K562 (cell line): Measurements from ENCODE around the gene SMG1. TPM values are rescaled to one million over a fixed set of nuclear protein-coding genes. Genes with fewer than 3 reads are reported as not detected.

Source experiments
- CTCF ChIP-seq, 3 experiments: IDR thresholded peaks in 2 of 3; conservative IDR thresholded peaks in 1 of 3; 2 replicates each; pipeline ENCODE4 v1.5.1; 2011 to 2012; ENCODE audit warnings: low read length in 3 of 3, mild to moderate bottlenecking in 3 of 3, control low read depth in 2 of 3, improper control_type of control experiment in 1 of 3, inconsistent platforms in 1 of 3, low read depth in 1 of 3, mixed read lengths in 1 of 3, moderate library complexity in 1 of 3; ENCODE audit not compliant: insufficient read depth in 2 of 3
- EHMT2 ChIP-seq: fragments of 450-650 bp; IDR thresholded peaks from 2 replicates; pipeline ENCODE4 v1.6.1; 2018; ENCODE audit warnings: antibody characterized with exemption
- FOXA3 ChIP-seq, 2 experiments: fragments of 450-650 bp in 1 of 2; sonication (generic) in 1 of 2; formaldehyde crosslinking; IDR thresholded peaks in 1 of 2; conservative IDR thresholded peaks in 1 of 2; 2 replicates each; pipeline versions ENCODE4 v1.4.0 to v1.8.0; 2020 to 2022; ENCODE audit warnings: mild to moderate bottlenecking in 2 of 2, missing genetic modification reagents in 1 of 2
- JUND ChIP-seq, 2 experiments: IDR thresholded peaks; 2 replicates in 1 of 2; 3 replicates in 1 of 2; pipeline ENCODE4 v1.6.1; 2011; ENCODE audit warnings: borderline replicate concordance in 2 of 2, low read depth in 2 of 2, low read length in 2 of 2, improper control_type of control experiment in 1 of 2, missing biosample characterization in 1 of 2, missing genetic modification characterization in 1 of 2, missing genetic modification reagents in 1 of 2
- LCOR ChIP-seq: sonication (generic); formaldehyde crosslinking; IDR thresholded peaks from 2 replicates; pipeline ENCODE4 v1.8.0; 2022; ENCODE audit warnings: mild to moderate bottlenecking, missing genetic modification reagents
- MTA3 ChIP-seq: fragments of 450-650 bp; formaldehyde crosslinking; IDR thresholded peaks from 2 replicates; pipeline ENCODE4 v1.6.1; 2017; ENCODE audit warnings: mild to moderate bottlenecking, borderline replicate concordance
- NONO ChIP-seq, 2 experiments: fragments of 200-400 bp in 1 of 2; fragments of 450-650 bp in 1 of 2; formaldehyde crosslinking in 1 of 2; IDR thresholded peaks; 2 replicates each; pipeline ENCODE4 v1.6.1; 2017; ENCODE audit warnings: low read depth in 2 of 2, mild to moderate bottlenecking in 2 of 2, moderate library complexity in 2 of 2, low read length in 1 of 2
- NR2F6 ChIP-seq: fragments of 450-650 bp; formaldehyde crosslinking; IDR thresholded peaks from 2 replicates; pipeline ENCODE4 v1.4.0; 2020; ENCODE audit warnings: mild to moderate bottlenecking
- RCOR1 ChIP-seq, 2 experiments: IDR thresholded peaks; 2 replicates each; pipeline ENCODE4 v1.6.1; 2012; ENCODE audit warnings: low read depth in 2 of 2, low read length in 2 of 2, borderline replicate concordance in 1 of 2, improper control_type of control experiment in 1 of 2
- REST ChIP-seq, 2 experiments: fragments of 450-650 bp; formaldehyde crosslinking in 1 of 2; IDR thresholded peaks; 2 replicates each; pipeline versions ENCODE4 v1.4.0 to v1.6.1; 2014 to 2020; ENCODE audit warnings: mild to moderate bottlenecking in 2 of 2, borderline replicate concordance in 1 of 2, low read depth in 1 of 2
- SMC3 ChIP-seq: conservative IDR thresholded peaks from 2 replicates; pipeline ENCODE4 v1.6.1; 2011; ENCODE audit warnings: low read depth, low read length, improper control_type of control experiment; ENCODE audit not compliant: insufficient read depth
- STAG1 ChIP-seq: sonication (generic); formaldehyde crosslinking; IDR thresholded peaks from 2 replicates; pipeline ENCODE4 v1.5.0; 2020; ENCODE audit warnings: missing genetic modification reagents, borderline replicate concordance
- YY1 ChIP-seq, 3 experiments: IDR thresholded peaks; 2 replicates each; pipeline ENCODE4 v1.6.1; 2011; ENCODE audit warnings: low read length in 2 of 3, mild to moderate bottlenecking in 2 of 3, moderate library complexity in 2 of 3, borderline replicate concordance in 1 of 3, control low read depth in 1 of 3, low read depth in 1 of 3; ENCODE audit not compliant: insufficient read depth in 3 of 3, insufficient replicate concordance in 2 of 3, control insufficient read depth in 1 of 3, insufficient read length in 1 of 3; ENCODE audit errors: extremely low read depth in 1 of 3
- ZNF316 ChIP-seq: fragments of 450-650 bp; IDR thresholded peaks from 2 replicates; pipeline ENCODE4 v1.6.1; 2016
- polyA plus RNA-seq, 8 experiments: library from polyadenylated mRNA; depleted of rRNA in 4 of 8; stranded (reverse) in 5 of 8; unstranded in 3 of 8; fragments of >200 nt; fragmentation: Nextera tagmentation in 2 of 8; fragmentation: Illumina TruSeq in 1 of 8; extraction: Ambion mirVana in 2 of 8; extraction: Trizol in 1 of 8; gene quantifications; 2 replicates each; pipeline versions ENCODE4 v1.2.1 to v1.2.3, GENCODE V29; 2011 to 2014; ENCODE audit warnings: inconsistent platforms in 1 of 8, missing spikeins in 1 of 8
- total RNA-seq, 7 experiments: library from RNA; depleted of rRNA in 6 of 7; stranded (reverse); fragments of >200 nt in 6 of 7; fragmentation: Illumina TruSeq in 2 of 7; extraction: Trizol in 2 of 7; gene quantifications; 2 replicates each; pipeline versions ENCODE4 v1.2.1 to v1.2.3, GENCODE V29; 2011 to 2021; ENCODE audit warnings: low replicate concordance in 1 of 7

Gene SMG1
- total and polyA plus RNA-seq, 9 of the 15 experiments (the other 6 are each of a cell fraction or from before 2014, with no cell fraction given), result 3.4 to 54.8 (median 32.0) TPM

- TF ChIP-seq FOXA3 (CRISPR knock-in tag; conservative IDR thresholded peaks at IDR 0.05 in 1 of 2, IDR thresholded peaks at IDR 0.05 in 1 of 2) (0 out of 4 replicates have a peak, but pooled peaks of 1 of the 2 experiments have one; percentile 24), SMC3 (peak; percentile 84), NONO (IDR thresholded peaks at IDR 0.05; ENCODE audit: low read depth in 2 of 2, low read length in 1 of 2) (0 out of 4 replicates have a peak, but pooled peaks of 1 of the 2 experiments have one; percentile 29), YY1 (IDR thresholded peaks at IDR 0.05; ENCODE audit: borderline replicate concordance in 1 of 3, control insufficient read depth in 1 of 3, extremely low read depth in 1 of 3, insufficient read depth in 3 of 3, insufficient read length in 1 of 3, insufficient replicate concordance in 2 of 3, low read depth in 1 of 3, low read length in 2 of 3) (peak in 1 of 3 experiments; percentile 25), MTA3 (no peak), ZNF316 (peak; percentile 50; the same call in 1 of the 2 replicates), LCOR (CRISPR knock-in tag) (0 out of 2 replicates have a peak, but pooled peaks have one; percentile 25), STAG1 (CRISPR knock-in tag) (peak; percentile 29; the same call in 1 of the 2 replicates), RCOR1 (IDR thresholded peaks at IDR 0.05; ENCODE audit: borderline replicate concordance in 1 of 2, low read depth in 2 of 2, low read length in 2 of 2) (peak in 1 of 2 experiments; percentile 33; a peak in 1 of 4 replicates), EHMT2 (no peak), CTCF (IDR thresholded peaks at IDR 0.05 in 2 of 3, conservative IDR thresholded peaks at IDR 0.05 in 1 of 3; ENCODE audit: insufficient read depth in 2 of 3, low read depth in 1 of 3, low read length in 3 of 3) (peak; percentile 84 to 92 (median 89)), REST (IDR thresholded peaks at IDR 0.05; ENCODE audit: borderline replicate concordance) (peak; percentile 84; the same call in 1 of the 2 replicates), REST (CRISPR knock-in tag; IDR thresholded peaks at IDR 0.05; ENCODE audit: low read depth) (no peak), NR2F6 (CRISPR knock-in tag) (no peak), JUND (IDR thresholded peaks at IDR 0.05; ENCODE audit: borderline replicate concordance, low read depth, low read length) (peak; percentile 29; the same call in 1 of the 2 replicates), JUND (tag; IDR thresholded peaks at IDR 0.05; ENCODE audit: borderline replicate concordance, low read depth, low read length) (no peak; the same call in 2 of the 3 replicates)
Observed at GRCh38 chr16:18969050-18969854, 43.0 kb upstream of the SMG1 start (continued).
